ENCODE data around the gene FYB1.

DNA sequence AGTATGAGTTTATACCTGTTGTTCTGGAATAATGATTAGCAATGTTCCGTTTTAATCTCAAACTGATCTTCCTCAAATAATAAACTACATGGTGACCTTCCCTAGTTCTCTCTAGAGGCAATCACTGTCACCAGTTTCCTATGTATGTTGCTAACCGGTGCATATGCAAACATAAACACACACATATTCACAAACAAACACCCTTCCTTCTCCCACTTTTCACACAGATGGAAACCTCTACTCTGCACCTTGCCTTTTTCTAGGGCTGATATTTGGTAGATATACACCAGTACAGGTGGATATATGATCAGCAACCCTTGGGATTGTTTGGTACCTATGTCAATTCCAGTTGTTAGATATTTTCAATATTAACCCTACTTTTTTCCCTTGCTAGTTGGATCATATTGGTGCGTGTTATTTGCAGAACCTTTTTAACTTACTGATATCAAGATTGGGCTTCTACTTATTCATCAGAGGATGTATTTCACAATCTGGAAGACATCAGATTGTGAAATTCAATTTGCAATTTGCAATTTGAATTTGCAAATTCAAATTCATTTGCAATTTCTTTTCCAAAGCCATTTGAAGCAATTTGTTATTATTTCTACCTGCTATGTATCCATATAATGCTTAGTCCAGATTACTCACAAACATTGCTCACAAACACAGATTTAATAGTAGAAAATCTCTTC is 12.6 kb downstream of the FYB1 start:
- TF ChIP-seq POLR2A (IDR thresholded peaks at IDR 0.05; ENCODE audit: low read depth, low read length), result no peak
- no peak for TF ChIP-seq RAD21 (IDR thresholded peaks at IDR 0.05; ENCODE audit: low read length)
- TF ChIP-seq RCOR1 (IDR thresholded peaks at IDR 0.05; ENCODE audit: insufficient replicate concordance, low read length), result no peak
- TF ChIP-seq, protein P1, sequence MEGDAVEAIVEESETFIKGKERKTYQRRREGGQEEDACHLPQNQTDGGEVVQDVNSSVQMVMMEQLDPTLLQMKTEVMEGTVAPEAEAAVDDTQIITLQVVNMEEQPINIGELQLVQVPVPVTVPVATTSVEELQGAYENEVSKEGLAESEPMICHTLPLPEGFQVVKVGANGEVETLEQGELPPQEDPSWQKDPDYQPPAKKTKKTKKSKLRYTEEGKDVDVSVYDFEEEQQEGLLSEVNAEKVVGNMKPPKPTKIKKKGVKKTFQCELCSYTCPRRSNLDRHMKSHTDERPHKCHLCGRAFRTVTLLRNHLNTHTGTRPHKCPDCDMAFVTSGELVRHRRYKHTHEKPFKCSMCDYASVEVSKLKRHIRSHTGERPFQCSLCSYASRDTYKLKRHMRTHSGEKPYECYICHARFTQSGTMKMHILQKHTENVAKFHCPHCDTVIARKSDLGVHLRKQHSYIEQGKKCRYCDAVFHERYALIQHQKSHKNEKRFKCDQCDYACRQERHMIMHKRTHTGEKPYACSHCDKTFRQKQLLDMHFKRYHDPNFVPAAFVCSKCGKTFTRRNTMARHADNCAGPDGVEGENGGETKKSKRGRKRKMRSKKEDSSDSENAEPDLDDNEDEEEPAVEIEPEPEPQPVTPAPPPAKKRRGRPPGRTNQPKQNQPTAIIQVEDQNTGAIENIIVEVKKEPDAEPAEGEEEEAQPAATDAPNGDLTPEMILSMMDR (conservative IDR thresholded peaks at IDR 0.05; ENCODE audit: low read depth, low read length), result no peak
